SKM-1 treated with dmso at 0.1 percent for 144 hours (cell line): ENCODE results near the gene TPO.
"Not testable (repeated sequence)": the region's sequence is repeated elsewhere in the genome, so short reads cannot be mapped to it uniquely, and the experiment has no call there.

Experiments used
- DNase-seq: peaks from one replicate; lab custom pipeline; 2025; ENCODE audit not compliant: unreplicated experiment; lab: John Stamatoyannopoulos, UW

Gene TPO

GRCh38 chr2:1482981-1483380 lies 69.7 kb downstream of the TPO start:
- DNase-seq, result no peak

DNA sequence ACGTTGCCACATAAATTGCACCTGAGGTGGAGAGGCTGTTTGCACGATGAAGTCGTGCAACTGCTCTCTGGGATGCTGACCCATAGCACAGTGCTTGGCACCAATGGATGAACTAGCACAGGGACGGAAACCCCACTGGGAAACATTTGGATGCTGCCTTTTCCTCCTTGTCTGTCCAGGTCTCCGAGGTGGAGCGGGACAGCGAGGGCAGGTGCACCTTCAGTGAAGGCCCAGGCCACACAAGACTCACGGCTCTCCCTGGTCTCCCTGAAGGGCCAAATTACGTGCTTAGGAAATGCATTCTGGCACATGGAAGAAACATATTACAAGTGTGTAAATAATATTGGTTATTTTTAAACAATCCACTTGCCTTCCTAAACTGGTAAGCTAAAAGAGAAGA lies 70.3 kb downstream of the TPO start:
- no peak for DNase-seq

- no peak for DNase-seq
Observed at GRCh38 chr2:1484131-1484884, 71.0 kb downstream of the TPO start.

DNA sequence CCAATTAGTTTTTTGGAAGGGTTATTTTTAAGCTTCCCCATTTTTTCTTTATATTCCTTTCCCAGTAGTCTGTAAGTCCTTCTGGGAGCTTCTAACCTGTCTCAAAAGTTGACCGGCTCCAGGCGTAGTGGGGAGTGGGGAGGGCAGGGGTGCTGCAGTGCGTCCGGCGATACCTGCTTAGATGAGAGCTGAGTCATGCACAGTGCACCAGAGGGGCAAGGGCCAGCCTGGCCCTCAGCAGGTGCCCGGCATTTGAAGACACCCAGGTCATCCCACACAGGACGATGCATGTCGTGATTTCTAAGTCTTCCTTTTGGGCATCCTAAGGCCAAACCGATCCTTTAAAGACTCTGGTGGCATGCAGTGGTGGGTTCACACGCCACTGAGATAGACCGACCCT lies 73.4 kb downstream of the TPO start:
- no peak for DNase-seq

- no peak for DNase-seq
Observed at GRCh38 chr2:1487758-1488157, 74.5 kb downstream of the TPO start.

DNA sequence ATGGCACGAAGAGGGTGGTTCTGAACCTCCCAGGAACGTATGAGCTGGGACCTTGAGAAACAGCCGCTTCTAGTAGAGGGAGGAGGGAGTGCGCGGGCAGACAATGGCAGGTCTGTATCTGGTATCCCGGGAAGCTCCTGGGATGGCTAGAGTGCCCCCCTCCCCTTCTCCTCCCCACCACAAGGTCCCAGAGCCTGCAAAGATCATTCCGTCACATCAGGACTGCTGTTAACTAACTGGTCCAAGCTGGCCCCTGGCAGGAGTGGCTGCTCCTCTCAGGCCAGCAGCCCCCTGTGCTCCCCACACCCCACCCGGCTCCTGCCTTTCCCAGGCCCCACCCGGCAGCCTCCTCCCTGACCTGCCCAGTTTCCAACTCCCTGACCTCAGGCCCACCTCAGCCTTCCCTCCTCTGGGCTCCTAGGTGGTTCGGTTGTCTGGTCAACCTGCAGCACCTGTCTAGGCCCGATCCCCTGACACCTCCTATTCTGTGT lies 75.0 kb downstream of the TPO start:
- DNase-seq, result no peak

- DNase-seq, result no peak
Observed at GRCh38 chr2:1488851-1489250, 75.6 kb downstream of the TPO start.

- no peak for DNase-seq
Observed at GRCh38 chr2:1489486-1489885, 76.2 kb downstream of the TPO start.

DNA sequence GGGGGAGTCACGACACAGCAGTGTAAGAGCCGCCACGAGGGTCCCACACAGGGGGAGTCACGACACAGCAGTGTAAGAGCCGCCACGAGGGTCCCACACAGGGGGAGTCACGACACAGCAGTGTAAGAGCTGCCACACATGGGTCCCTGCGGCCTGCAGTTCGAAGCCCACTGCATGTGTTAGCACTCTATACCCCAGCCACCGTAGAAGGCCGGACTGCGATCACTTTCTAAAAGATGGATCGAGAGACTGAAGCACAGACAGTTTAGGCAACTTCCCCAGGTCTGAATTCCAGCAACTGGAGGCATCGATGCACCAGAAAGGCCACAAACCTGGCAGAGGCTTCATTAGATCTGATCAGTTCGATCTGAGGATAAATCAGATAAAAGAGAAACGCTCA lies 77.1 kb downstream of the TPO start:
- not testable (repeated sequence) for DNase-seq

DNA sequence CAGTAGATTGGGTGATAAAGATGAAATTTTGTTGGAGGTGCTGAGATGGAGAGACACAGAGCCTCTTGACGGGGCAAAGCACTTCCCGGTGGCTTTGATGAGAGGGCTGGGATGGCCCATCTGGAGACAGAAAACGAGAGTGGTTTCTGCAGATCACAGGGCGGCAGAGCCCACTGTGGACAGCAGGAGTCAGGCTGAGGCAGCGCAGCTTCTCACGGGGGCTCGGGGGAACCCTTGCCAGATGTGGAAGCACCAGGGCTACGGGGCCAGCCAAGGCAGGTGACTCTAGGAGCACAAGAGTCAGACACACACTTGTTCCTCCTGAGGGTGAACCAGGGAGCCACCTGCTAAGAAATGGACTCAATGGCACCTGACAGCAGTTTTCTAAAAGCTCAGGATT lies 78.5 kb downstream of the TPO start:
- no peak for DNase-seq

- DNase-seq, result not testable (repeated sequence)
Observed at GRCh38 chr2:1492231-1492630, 79.0 kb downstream of the TPO start.

GRCh38 chr2:1492711-1493430 lies 79.6 kb downstream of the TPO start:
- DNase-seq, result no peak

- no peak for DNase-seq
Observed at GRCh38 chr2:1493431-1494126, 80.3 kb downstream of the TPO start.

GRCh38 chr2:1494257-1494656 lies 81.0 kb downstream of the TPO start:
- DNase-seq, result no peak

- DNase-seq, result no peak
Observed at GRCh38 chr2:1494906-1495305, 81.6 kb downstream of the TPO start.

DNA sequence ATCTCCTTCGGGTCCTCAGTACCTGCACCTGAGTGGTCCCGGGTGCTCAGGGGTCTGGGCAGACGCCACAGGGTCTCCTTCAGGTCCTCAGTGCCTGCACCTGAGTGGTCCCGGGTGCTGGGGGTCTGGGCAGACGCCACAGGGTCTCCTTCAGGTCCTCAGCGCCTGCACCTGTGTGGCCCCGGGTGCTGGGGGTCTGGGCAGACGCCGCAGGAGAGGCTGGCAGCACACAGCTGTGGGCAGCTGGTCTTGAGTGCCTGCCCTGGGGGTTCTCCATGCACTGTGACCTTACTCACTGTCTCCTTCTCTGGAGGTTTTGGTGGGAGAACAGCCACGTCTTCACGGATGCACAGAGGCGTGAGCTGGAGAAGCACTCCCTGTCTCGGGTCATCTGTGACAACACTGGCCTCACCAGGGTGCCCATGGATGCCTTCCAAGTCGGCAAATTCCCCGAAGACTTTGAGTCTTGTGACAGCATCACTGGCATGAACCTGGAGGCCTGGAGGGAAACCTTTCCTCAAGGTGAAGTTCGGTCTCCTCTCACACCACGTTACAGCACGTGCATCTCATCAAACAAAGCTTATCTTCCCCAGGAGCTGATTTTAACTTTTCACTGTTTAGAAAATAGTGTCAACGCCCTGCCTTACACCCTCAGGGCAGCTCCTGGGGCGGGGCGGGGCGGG lies 82.6 kb downstream of the TPO start:
- no peak for DNase-seq

GRCh38 chr2:1496359-1496821 lies 83.1 kb downstream of the TPO start:
- no peak for DNase-seq

GRCh38 chr2:1497122-1497611 lies 83.9 kb downstream of the TPO start:
- DNase-seq, result no peak

GRCh38 chr2:1498176-1498575 lies 84.9 kb downstream of the TPO start:
- DNase-seq, result no peak

DNA sequence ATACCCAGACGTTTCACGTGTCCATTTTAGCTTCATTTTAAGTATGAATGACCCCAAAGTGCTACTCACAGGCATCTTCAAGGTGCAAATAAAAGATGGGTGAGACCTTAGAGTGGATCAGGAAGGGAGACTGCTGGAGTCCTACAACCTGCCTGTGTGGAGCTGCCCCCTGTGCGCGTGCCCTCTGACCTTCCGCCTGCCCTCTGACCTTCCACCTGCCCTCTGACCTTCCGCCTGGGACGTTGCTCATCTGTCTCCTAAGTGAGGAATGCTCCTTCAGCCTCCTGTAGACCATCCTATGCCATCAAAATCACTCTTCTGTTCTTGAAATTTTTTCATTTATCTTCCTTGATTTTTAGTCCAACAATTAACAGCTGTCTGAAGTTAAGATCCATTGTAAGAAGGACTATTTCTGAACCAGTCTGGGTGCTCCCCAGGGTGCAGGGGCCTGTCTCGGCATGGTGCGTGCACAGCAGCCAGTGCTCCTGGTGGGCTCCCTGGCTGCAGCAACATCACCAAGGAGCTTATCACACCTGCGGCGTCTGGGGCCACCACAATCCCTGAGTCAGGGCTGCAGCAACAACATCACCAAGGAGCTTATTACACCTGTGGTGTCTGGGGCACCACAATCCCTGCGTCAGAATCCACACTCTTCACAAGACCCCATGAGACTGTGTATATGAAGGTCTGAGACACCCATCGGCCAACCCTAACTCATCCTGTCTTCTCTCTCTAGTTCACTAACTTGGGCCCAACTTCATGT lies 86.0 kb downstream of the TPO start:
- no peak for DNase-seq
